ENCODE data around the gene NXNL2.

NXNL2 gene

GRCh38 chr9:88536951-88537760 lies 2.2 kb downstream of the NXNL2 start:
- no peak for DNase-seq (ENCODE audit: low read depth, low spot score)
- no peak for TF ChIP-seq CTCF (IDR thresholded peaks at IDR 0.05; ENCODE audit: low read depth, low read length)
- in situ Hi-C loops (cut with HindIII; ENCODE audit: low sequenced_read_pairs): no loop called here
- H3K4me3 ChIP-seq (ENCODE audit: low read depth, low read length): no peak overlapping the region

GRCh38 chr9:88537761-88538091 lies 2.7 kb downstream of the NXNL2 start:
- DNase-seq (ENCODE audit: low read depth, low spot score): peak; percentile 85
- no peak for TF ChIP-seq CTCF (IDR thresholded peaks at IDR 0.05; ENCODE audit: low read depth, low read length)
- no peak overlapping the region for H3K4me3 ChIP-seq (ENCODE audit: low read depth, low read length)
- in situ Hi-C loops (cut with HindIII; ENCODE audit: low sequenced_read_pairs): no loop called here

DNA sequence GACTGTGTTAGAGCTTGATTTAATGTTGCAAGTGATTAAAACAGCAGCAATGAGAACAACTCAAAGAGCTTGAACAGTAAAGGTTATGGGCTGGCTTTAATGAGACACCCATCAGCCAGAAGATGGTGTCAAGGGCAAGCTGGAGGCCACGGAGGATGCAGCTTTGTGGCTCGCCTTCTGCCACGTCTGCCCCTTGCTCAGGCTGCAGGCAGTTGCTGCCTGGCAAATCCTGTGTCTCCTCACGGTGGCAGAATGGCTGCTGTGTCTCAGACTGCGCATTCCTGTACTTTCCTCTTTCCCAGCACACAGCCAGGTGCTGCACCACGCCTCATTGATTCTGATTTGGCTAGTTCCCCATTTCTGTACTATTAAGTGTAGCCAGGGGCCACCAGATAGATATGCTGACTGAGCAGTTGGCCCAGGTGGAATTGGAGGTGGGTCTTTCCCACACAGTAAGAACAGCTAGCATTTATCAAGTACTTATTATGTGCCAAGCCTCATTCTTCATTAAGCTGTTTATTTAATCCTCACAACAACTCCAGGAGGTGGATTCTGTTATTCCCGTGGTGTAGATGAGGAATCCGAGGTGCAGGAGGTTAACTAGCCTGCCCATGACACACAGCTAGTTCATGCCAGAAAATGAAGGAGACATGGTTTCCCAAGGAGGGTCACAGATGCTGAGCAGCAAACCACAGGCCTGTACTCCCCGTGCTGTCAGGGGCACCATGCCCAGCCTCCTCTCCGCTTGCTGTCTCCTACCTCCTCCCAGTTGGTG lies 3.5 kb downstream of the NXNL2 start:
- no peak for DNase-seq (ENCODE audit: low read depth, low spot score)
- no peak for TF ChIP-seq CTCF (IDR thresholded peaks at IDR 0.05; ENCODE audit: low read depth, low read length)
- H3K4me3 ChIP-seq (ENCODE audit: low read depth, low read length): no peak overlapping the region
- in situ Hi-C loops (cut with HindIII; ENCODE audit: low sequenced_read_pairs): no loop called here

DNA sequence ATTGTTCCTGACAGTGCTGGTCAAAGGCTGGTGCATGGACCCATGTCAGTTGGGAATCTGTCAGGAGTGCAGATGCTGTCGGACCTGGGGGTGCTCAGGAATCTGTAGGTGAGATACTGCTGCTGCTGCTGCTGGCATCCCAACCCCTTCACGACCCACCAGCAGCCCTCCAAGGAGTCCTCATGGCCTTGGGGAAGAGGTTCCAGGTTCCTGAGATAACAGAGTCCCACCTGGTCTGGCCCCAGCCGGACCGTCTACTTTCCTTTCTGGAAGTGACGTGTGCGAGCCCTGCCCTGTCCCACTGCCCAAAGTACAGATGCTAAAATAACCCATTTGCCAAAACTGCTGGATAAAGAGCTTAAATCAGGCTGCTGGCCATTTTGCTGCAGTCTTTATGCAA lies 4.3 kb downstream of the NXNL2 start:
- no peak for DNase-seq (ENCODE audit: low read depth, low spot score)
- in situ Hi-C loops (cut with HindIII; ENCODE audit: low sequenced_read_pairs): no loop called here
- TF ChIP-seq CTCF (IDR thresholded peaks at IDR 0.05; ENCODE audit: low read depth, low read length): no peak
- H3K4me3 ChIP-seq (ENCODE audit: low read depth, low read length): no peak overlapping the region

DNA sequence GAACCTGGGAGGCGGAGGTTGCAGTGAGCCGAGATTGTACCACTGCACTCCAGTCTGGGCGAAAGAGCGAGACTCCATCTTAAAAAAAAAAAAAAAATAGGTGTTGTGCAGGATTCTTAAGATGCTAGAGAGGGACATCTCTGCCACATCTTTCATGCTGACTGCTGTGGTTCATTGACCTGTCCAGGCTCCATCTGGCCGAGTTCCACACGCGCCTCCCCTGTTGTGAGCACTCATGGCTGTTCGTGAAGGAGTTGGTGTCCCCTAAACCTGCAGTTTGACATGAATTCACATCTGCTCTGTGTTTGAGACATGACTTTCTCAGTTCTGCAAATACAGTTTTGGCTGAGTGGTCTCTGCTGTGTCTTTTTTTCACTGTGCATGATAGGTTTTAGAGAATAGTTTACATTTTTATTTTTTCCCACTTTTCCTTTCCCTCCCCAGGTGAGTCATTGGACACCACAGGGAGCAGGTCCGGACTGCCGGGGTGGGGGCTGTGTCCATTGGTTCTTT lies 5.3 kb downstream of the NXNL2 start:
- no peak for DNase-seq (ENCODE audit: low read depth, low spot score)
- no peak for TF ChIP-seq CTCF (IDR thresholded peaks at IDR 0.05; ENCODE audit: low read depth, low read length)
- H3K4me3 ChIP-seq (ENCODE audit: low read depth, low read length): no peak overlapping the region
- in situ Hi-C loops (cut with HindIII; ENCODE audit: low sequenced_read_pairs): no loop called here

- no peak overlapping the region for H3K4me3 ChIP-seq (ENCODE audit: low read depth, low read length)
- TF ChIP-seq CTCF (IDR thresholded peaks at IDR 0.05; ENCODE audit: low read depth, low read length): no peak
- no peak for DNase-seq (ENCODE audit: low read depth, low spot score)
- in situ Hi-C loops (cut with HindIII; ENCODE audit: low sequenced_read_pairs): no loop called here
Measured at GRCh38 chr9:88544245-88544644, 9.3 kb downstream of the NXNL2 start.
